Myocyte (in vitro differentiated cells): Measurements from ENCODE around the gene MRM2. TPM values are rescaled to one million over a fixed set of nuclear protein-coding genes. Genes with fewer than 3 reads are reported as not detected.

Experiments used
- DNase-seq: peaks from one replicate; pipeline ENCODE4 v3.0.0-alpha.2; 2012; ENCODE audit warnings: low read depth
- microRNA-seq: library from miRNA; unstranded; fragments of <30 nt; microRNA quantifications from one replicate; pipeline ENCODE4, GENCODE V29; 2016
- total RNA-seq: library from RNA; depleted of rRNA; stranded (reverse); fragments of >200 nt; gene quantifications from 2 replicates; pipeline ENCODE4 v1.2.3, GENCODE V29; 2014

Gene MRM2
- total RNA-seq, 1 donor from 2014 or later, result 21.1 TPM

GRCh38 chr7:2186166-2186565 lies 55.8 kb downstream of the MRM2 start:
- DNase-seq, result no peak

- no peak for DNase-seq
These were observed 56.3 kb downstream of the MRM2 start for GRCh38 chr7:2185715-2186114.

Small RNA genes lying within 50 kb of the gene (microRNA-seq; reads per million reads assigned to microRNA genes)
- gene MIR6836, result not detected

Other genes with a start within 250 kb of the MRM2 start
- gene MAD1L1, start 9.3 kb downstream of the MRM2 start, total RNA-seq, result 40.9 and 41.3 TPM in 2 replicates
- gene NUDT1, start within 50 bp of the MRM2 start, total RNA-seq, result 25.6 and 29.9 TPM in 2 replicates
- 17.3 and 17.9 TPM in 2 replicates for gene SNX8, start 72.2 kb upstream of the MRM2 start, total RNA-seq
- 226 and 236 TPM in 2 replicates for gene EIF3B, start 112.6 kb upstream of the MRM2 start, total RNA-seq
- gene CHST12, start 161.4 kb upstream of the MRM2 start, total RNA-seq, result 6.8 and 8.6 TPM in 2 replicates
- gene GRIFIN, start 234.2 kb upstream of the MRM2 start, total RNA-seq, result not detected in 2 replicates